GM12878 (cell line): ENCODE measurements around the gene MED31. TPM values are rescaled to one million over a fixed set of nuclear protein-coding genes. Genes with fewer than 3 reads are reported as not detected.

ENCODE experiments used
- ATAC-seq: fragments of 200-7000 bp; cut with Tn5 transposase; 3 replicates; pipeline ENCODE4 v1.9.1; 2020; ENCODE audit warnings: mild to moderate bottlenecking, moderate library complexity
- BruUV-seq: library from RNA; stranded (reverse); fragments of 400-500 nt; replicated peaks from 2 replicates; lab custom pipeline; 2021; lab: Mats Ljungman, UMichigan
- CTCF ChIA-PET: fragments of 300-600 bp; sonication (Branson Sonifier 250); formaldehyde crosslinking; extraction: SDS; loops from one replicate; lab custom pipeline; 2021; ENCODE audit warnings: inconsistent platforms; lab: Yijun Ruan, JAX
- POLR2A ChIA-PET: fragments of 350-600 bp; formaldehyde crosslinking; extraction: SDS; loops from one replicate; lab custom pipeline; 2021; ENCODE audit warnings: inconsistent platforms; lab: Charles Lee
- RAD21 ChIA-PET: fragments of 300-600 bp; sonication (Branson Sonifier 250); formaldehyde crosslinking; loops from one replicate; lab custom pipeline; 2023; ENCODE audit warnings: antibody characterized with exemption; ENCODE audit not compliant: unreplicated experiment; lab: Charles Lee
- SMC1A ChIA-PET: fragments of 300-600 bp; sonication (Branson Sonifier 250); formaldehyde crosslinking; loops from one replicate; lab custom pipeline; 2023; ENCODE audit not compliant: unreplicated experiment, uncharacterized antibody; lab: Charles Lee
- DNase-seq: peaks from one replicate; pipeline ENCODE4 v3.0.0-alpha.2; 2011; ENCODE audit warnings: low read depth, low spot score
- FAIRE-seq: peaks from 3 replicates; lab custom pipeline; 2011; peaks lifted over from hg19 to GRCh38; lab: Jason Lieb, UNC
- H2AFZ ChIP-seq: 2 replicates; pipeline ENCODE4 v1.6.0; 2011; ENCODE audit warnings: low read depth, low read length, control low read depth; ENCODE audit not compliant: control insufficient read depth
- H3K27ac ChIP-seq: 2 replicates; pipeline ENCODE4 v1.5.1; 2011; ENCODE audit warnings: control low read depth; ENCODE audit not compliant: control insufficient read depth, insufficient read depth
- H3K27me3 ChIP-seq, 2 experiments: replicated peaks in 1 of 2; 2 replicates each; pipeline versions ENCODE4 v1.6.0 to v1.6.1; 2011; ENCODE audit warnings: low read length in 1 of 2; ENCODE audit not compliant: control insufficient read depth in 2 of 2, insufficient read depth in 2 of 2
- H3K36me3 ChIP-seq, 2 experiments: 2 replicates each; pipeline ENCODE4 v1.5.1; 2011; ENCODE audit warnings: low read length in 1 of 2; ENCODE audit not compliant: control insufficient read depth in 2 of 2, insufficient read depth in 2 of 2
- H3K4me1 ChIP-seq: 2 replicates; pipeline ENCODE4 v1.6.1; 2011; ENCODE audit warnings: mild to moderate bottlenecking, low read length, moderate library complexity, mixed read lengths; ENCODE audit not compliant: control insufficient read depth, insufficient read depth
- H3K4me2 ChIP-seq: 2 replicates; pipeline ENCODE4 v1.6.0; 2011; ENCODE audit warnings: control low read depth; ENCODE audit not compliant: control insufficient read depth, insufficient read depth
- H3K4me3 ChIP-seq: fragments of 200-600 bp; sonication (generic); 2 replicates; pipeline ENCODE4 v1.5.1; 2016
- H3K79me2 ChIP-seq: 2 replicates; pipeline ENCODE4 v1.6.0; 2011; ENCODE audit warnings: low read length; ENCODE audit not compliant: control insufficient read depth, insufficient read depth
- H3K9ac ChIP-seq: 2 replicates; pipeline ENCODE4 v1.8.0; 2011; ENCODE audit warnings: low read length, control low read depth, mixed read lengths; ENCODE audit not compliant: control insufficient read depth, insufficient read depth
- H3K9me3 ChIP-seq: replicated peaks from 3 replicates; pipeline ENCODE4 v1.5.1; 2011; ENCODE audit warnings: mild to moderate bottlenecking, low read length; ENCODE audit not compliant: control insufficient read depth, insufficient read depth
- H4K20me1 ChIP-seq: 2 replicates; pipeline ENCODE4 v1.6.0; 2011; ENCODE audit not compliant: control insufficient read depth, insufficient read depth
- ATF7 ChIP-seq: fragments of 450-650 bp; IDR thresholded peaks from 2 replicates; pipeline ENCODE4 v1.6.1; 2016; ENCODE audit warnings: low read depth, mild to moderate bottlenecking
- CHD1 ChIP-seq: IDR thresholded peaks from 2 replicates; pipeline ENCODE4 v1.6.1; 2012; ENCODE audit warnings: low read depth, low read length, improper control_type of control experiment
- HDGF ChIP-seq: fragments of 450-650 bp; IDR thresholded peaks from 2 replicates; pipeline ENCODE4 v1.6.1; 2016; ENCODE audit warnings: antibody characterized with exemption
- JUNB ChIP-seq: IDR thresholded peaks from 2 replicates; pipeline ENCODE4 v1.6.1; 2016; ENCODE audit warnings: antibody characterized with exemption, mild to moderate bottlenecking
- PKNOX1 ChIP-seq: fragments of 450-650 bp; IDR thresholded peaks from 2 replicates; pipeline ENCODE4 v1.6.1; 2016; ENCODE audit warnings: mild to moderate bottlenecking
- WGBS: methylation state at CpG from one replicate; pipeline ENCODE4 v1.1.6; 2016; ENCODE audit warnings: low lambda C conversion rate; ENCODE audit not compliant: insufficient replicate concordance, insufficient coverage; ENCODE audit errors: missing lambda C conversion rate; 5-methylcytosine and 5-hydroxymethylcytosine counted together
- in situ Hi-C: fragments of 300-500 bp; cut with MboI; formaldehyde crosslinking; loops from 9 replicates; pipeline ENCODE4 v1.14.3; 2018; ENCODE audit warnings: mixed read lengths
- intact Hi-C: fragments of 100-400 bp; cut with micrococcal nuclease; formaldehyde crosslinking; loops from one replicate; pipeline ENCODE4 v1.14.2; 2022; ENCODE audit not compliant: unreplicated experiment
- polyA plus RNA-seq, 11 experiments: library from polyadenylated mRNA; depleted of rRNA in 4 of 11; unstranded in 6 of 11; stranded (reverse) in 5 of 11; fragments of >200 nt; fragmentation: Nextera tagmentation in 4 of 11; fragmentation: Illumina TruSeq in 1 of 11; extraction: Ambion mirVana in 4 of 11; extraction: Trizol in 1 of 11; gene quantifications; 1 replicate in 1 of 11; 2 replicates in 10 of 11; pipeline versions ENCODE4 v1.2.1 to v1.2.3, GENCODE V29; 2011 to 2016; ENCODE audit warnings: inconsistent platforms in 2 of 11, missing spikeins in 2 of 11, low read depth in 1 of 11
- total RNA-seq, 4 experiments: library from RNA; depleted of rRNA in 3 of 4; stranded (reverse); fragments of >200 nt in 3 of 4; fragmentation: Illumina TruSeq in 1 of 4; extraction: Trizol in 1 of 4; gene quantifications; 2 replicates each; pipeline versions ENCODE4 v1.2.1 to v1.2.3, GENCODE V29; 2013 to 2021

MED31 gene
- total and polyA plus RNA-seq, 10 of the 15 experiments (the other 5 are each of a cell fraction or from before 2014, with no cell fraction given): 14.4 to 71.1 (median 34.6) TPM

- peak; percentile 44; the same call in 1 of the 2 replicates for TF ChIP-seq JUNB
- no peak for TF ChIP-seq CHD1
- TF ChIP-seq PKNOX1: no peak
- TF ChIP-seq HDGF: no peak
- no peak for TF ChIP-seq ATF7
These were observed 8.8 kb downstream of the MED31 start for GRCh38 chr17:6642592-6642991.

More at GRCh38 chr17:6642592-6642991, 8.8 kb downstream of the MED31 start:
- H3K79me2 ChIP-seq: peaks cover 33% of the 10 kb centered on the region
- DNase-seq: no peak
- 0% methylated on average over 2 of the region's 2 CpGs for WGBS
- FAIRE-seq: no peak
- BruUV-seq: no TSS peak
- ChIA-PET CTCF (interaction anchor here (2.2 kb wide), 1 partner anchor 169 kb away, joined by 9 read pairs; no protein-coding TSS in a partner anchor), SMC1A (interaction anchor here (1.5 to 2.1 kb wide), 2 partner anchors 8 to 19 kb away, joined by 6 to 8 read pairs; partner anchors contain the start of genes C17orf100 and MED31), POLR2A (interaction anchor here (2.0 kb wide), 1 partner anchor 8 kb away, joined by 11 read pairs; the partner anchor contains the start of gene MED31), RAD21 (interaction anchor here (1.0 kb wide), 1 partner anchor 9 kb away, joined by 3 read pairs; the partner anchor contains the start of genes C17orf100 and MED31)
- intact Hi-C loops: no loop called here
- no peak overlapping the region for H2AFZ ChIP-seq
- no peaks in the 10 kb centered on the region for H4K20me1 ChIP-seq
- ATAC-seq: no peak
- no peaks in the 10 kb centered on the region for H3K9me3 ChIP-seq
- H3K4me3 ChIP-seq: peak overlapping the region; percentile 87
- no peak overlapping the region for H3K9ac ChIP-seq
- H3K36me3 ChIP-seq: peaks cover 0 to 12% of the 10 kb centered on the region in 2 experiments; a peak in 1 of 4 replicates
- H3K4me2 ChIP-seq: 0 out of 2 replicates have a peak overlapping the region, but pooled peaks have one; percentile 83
- no peak overlapping the region for H3K27ac ChIP-seq
- in situ Hi-C loops: no loop called here
- peaks cover 11% of the 10 kb centered on the region; the same call in 1 of the 2 replicates for H3K4me1 ChIP-seq
- H3K27me3 ChIP-seq: no peaks in the 10 kb centered on the region
